GM18511 (cell line): ENCODE data around the gene CSNK1G1.
"Not testable (repeated sequence)": the region's sequence is repeated elsewhere in the genome, so short reads cannot be mapped to it uniquely, and the experiment has no call there.

Experiments used
- ATAC-seq: cut with Tn5 transposase; IDR thresholded peaks from one replicate; pipeline ENCODE4 v1.9.1; 2021; ENCODE audit warnings: mild to moderate bottlenecking, moderate library complexity; ENCODE audit not compliant: unreplicated experiment

The CSNK1G1 gene

GRCh38 chr15:64246364-64247189, 109.4 kb downstream of the CSNK1G1 start:
- ATAC-seq, result peak; percentile 88

- ATAC-seq, result no peak
Observed at GRCh38 chr15:64245405-64245804, 110.6 kb downstream of the CSNK1G1 start.

- ATAC-seq, result no peak
Observed at GRCh38 chr15:64237677-64238076, 118.3 kb downstream of the CSNK1G1 start.

GRCh38 chr15:64236156-64236894, 119.6 kb downstream of the CSNK1G1 start:
- no peak for ATAC-seq

GRCh38 chr15:64235552-64235951, 120.4 kb downstream of the CSNK1G1 start:
- no peak for ATAC-seq

- no peak for ATAC-seq
Observed at GRCh38 chr15:64233299-64233698, 122.7 kb downstream of the CSNK1G1 start.

GRCh38 chr15:64232400-64232799, 123.6 kb downstream of the CSNK1G1 start:
- ATAC-seq, result no peak

GRCh38 chr15:64229129-64229724, 126.7 kb downstream of the CSNK1G1 start:
- ATAC-seq, result no peak

- ATAC-seq, result no peak
Observed at GRCh38 chr15:64225804-64226203, 130.2 kb downstream of the CSNK1G1 start.

GRCh38 chr15:64224511-64224910, 131.5 kb downstream of the CSNK1G1 start:
- ATAC-seq, result no peak

- ATAC-seq, result no peak
Observed at GRCh38 chr15:64223882-64224281, 132.1 kb downstream of the CSNK1G1 start.

- ATAC-seq, result no peak
Observed at GRCh38 chr15:64222573-64223366, 133.2 kb downstream of the CSNK1G1 start.

- not testable (repeated sequence) for ATAC-seq
Observed at GRCh38 chr15:64221911-64222310, 134.1 kb downstream of the CSNK1G1 start.

- ATAC-seq, result not testable (repeated sequence)
Observed at GRCh38 chr15:64217429-64217750, 138.6 kb downstream of the CSNK1G1 start.

- no peak for ATAC-seq
Observed at GRCh38 chr15:64216730-64217428, 139.1 kb downstream of the CSNK1G1 start.

GRCh38 chr15:64216196-64216595, 139.8 kb downstream of the CSNK1G1 start:
- no peak for ATAC-seq

GRCh38 chr15:64213646-64214045, 142.3 kb downstream of the CSNK1G1 start:
- ATAC-seq, result no peak

- no peak for ATAC-seq
Observed at GRCh38 chr15:64211696-64212095, 144.3 kb downstream of the CSNK1G1 start.

GRCh38 chr15:64210371-64210770, 145.6 kb downstream of the CSNK1G1 start:
- no peak for ATAC-seq

GRCh38 chr15:64209680-64210334, 146.2 kb downstream of the CSNK1G1 start:
- no peak for ATAC-seq
